ENCODE results near the gene ELK3.

- TF ChIP-seq CTCF (IDR thresholded peaks at IDR 0.05; ENCODE audit: insufficient read depth, low read length, poor library complexity, severe bottlenecking) (no peak), EZH2phosphoT487 (conservative IDR thresholded peaks at IDR 0.05; ENCODE audit: low read length) (no peak)
Observed at GRCh38 chr12:96248136-96248931, 54.2 kb downstream of the ELK3 start.
